ENCODE results near the gene KIF18B.

KIF18B gene

DNA sequence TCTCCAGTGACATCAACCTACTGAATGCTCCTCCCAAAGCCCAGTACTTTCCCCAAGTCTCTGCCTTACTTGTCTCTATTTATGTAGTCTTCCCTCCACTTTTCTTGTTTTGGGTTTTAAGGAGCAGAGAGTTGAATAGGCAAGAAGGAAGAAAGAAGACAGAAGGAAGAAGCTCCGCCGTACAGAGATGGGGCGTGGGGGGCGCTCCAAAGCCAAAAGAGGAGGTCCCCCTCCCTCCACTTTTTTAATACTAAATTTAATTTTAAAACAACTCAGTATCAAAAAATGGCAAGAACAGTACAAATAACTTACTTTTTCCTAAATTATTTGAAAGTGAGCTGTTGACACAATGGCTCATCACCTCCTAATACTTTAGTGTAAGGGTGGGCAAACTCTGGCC is 52.9 kb downstream of the KIF18B start:
- TF ChIP-seq FOXP2 (optimal IDR thresholded peaks at IDR 0.05; ENCODE audit: borderline replicate concordance, extremely low read depth, extremely low read length, insufficient read depth), result no peak
- no peak for TF ChIP-seq SIN3A (IDR thresholded peaks at IDR 0.05; ENCODE audit: borderline replicate concordance, insufficient read depth, low read length)
- TF ChIP-seq POLR2AphosphoS5 (IDR thresholded peaks at IDR 0.05; ENCODE audit: low read depth, low read length), result no peak
- no peak for TF ChIP-seq TAF1 (IDR thresholded peaks at IDR 0.05; ENCODE audit: borderline replicate concordance, insufficient read depth, low read length)
- TF ChIP-seq, protein P1, sequence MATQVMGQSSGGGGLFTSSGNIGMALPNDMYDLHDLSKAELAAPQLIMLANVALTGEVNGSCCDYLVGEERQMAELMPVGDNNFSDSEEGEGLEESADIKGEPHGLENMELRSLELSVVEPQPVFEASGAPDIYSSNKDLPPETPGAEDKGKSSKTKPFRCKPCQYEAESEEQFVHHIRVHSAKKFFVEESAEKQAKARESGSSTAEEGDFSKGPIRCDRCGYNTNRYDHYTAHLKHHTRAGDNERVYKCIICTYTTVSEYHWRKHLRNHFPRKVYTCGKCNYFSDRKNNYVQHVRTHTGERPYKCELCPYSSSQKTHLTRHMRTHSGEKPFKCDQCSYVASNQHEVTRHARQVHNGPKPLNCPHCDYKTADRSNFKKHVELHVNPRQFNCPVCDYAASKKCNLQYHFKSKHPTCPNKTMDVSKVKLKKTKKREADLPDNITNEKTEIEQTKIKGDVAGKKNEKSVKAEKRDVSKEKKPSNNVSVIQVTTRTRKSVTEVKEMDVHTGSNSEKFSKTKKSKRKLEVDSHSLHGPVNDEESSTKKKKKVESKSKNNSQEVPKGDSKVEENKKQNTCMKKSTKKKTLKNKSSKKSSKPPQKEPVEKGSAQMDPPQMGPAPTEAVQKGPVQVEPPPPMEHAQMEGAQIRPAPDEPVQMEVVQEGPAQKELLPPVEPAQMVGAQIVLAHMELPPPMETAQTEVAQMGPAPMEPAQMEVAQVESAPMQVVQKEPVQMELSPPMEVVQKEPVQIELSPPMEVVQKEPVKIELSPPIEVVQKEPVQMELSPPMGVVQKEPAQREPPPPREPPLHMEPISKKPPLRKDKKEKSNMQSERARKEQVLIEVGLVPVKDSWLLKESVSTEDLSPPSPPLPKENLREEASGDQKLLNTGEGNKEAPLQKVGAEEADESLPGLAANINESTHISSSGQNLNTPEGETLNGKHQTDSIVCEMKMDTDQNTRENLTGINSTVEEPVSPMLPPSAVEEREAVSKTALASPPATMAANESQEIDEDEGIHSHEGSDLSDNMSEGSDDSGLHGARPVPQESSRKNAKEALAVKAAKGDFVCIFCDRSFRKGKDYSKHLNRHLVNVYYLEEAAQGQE (IDR thresholded peaks at IDR 0.05; ENCODE audit: insufficient read depth in 1 of 2, low read depth in 2 of 2, low read length in 2 of 2), result no peak

DNA sequence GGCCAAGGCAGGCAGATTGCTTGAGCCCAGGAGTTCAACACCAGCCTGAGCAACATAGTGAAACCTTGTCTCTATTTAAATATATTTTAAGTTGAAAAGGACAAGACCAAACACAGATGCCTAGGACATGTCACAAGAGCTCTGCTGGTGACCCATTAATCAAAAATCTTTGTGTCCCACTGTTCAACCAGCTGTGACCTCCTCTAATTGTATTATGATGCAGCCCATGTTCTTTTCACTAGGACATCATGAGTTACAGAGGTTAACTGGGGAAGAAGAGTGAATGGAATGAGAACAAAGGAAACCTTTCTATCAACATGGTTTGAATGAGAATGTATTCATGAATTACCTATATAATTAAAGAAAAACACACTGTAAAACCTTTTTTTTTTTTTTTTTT is 55.3 kb downstream of the KIF18B start:
- TF ChIP-seq POLR2AphosphoS5 (IDR thresholded peaks at IDR 0.05; ENCODE audit: low read depth, low read length), result no peak

DNA sequence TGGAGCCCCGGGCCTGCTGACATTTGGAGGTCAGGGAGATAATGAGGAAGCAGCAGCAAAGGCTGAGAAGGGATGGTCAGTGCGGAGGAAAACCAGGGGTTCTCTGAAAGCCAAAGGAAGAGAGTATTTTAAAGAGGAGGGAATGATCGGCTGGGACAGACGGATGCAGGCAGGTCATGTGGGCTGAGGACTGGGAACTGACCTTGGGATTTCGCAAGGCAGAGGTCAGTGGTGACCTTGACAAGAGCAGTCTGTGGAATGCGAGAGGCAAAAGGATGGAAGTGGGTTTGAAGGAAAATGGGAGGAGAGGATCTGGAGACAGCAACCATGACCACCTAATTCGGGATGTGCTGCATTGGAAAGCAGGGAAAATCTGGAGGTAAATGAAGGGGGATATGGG is 58.6 kb downstream of the KIF18B start:
- no peak for TF ChIP-seq TAF1 (IDR thresholded peaks at IDR 0.05; ENCODE audit: borderline replicate concordance, insufficient read depth, low read length)
- TF ChIP-seq, protein P1 (IDR thresholded peaks at IDR 0.05; ENCODE audit: insufficient read depth in 1 of 2, low read depth in 2 of 2, low read length in 2 of 2), result no peak

DNA sequence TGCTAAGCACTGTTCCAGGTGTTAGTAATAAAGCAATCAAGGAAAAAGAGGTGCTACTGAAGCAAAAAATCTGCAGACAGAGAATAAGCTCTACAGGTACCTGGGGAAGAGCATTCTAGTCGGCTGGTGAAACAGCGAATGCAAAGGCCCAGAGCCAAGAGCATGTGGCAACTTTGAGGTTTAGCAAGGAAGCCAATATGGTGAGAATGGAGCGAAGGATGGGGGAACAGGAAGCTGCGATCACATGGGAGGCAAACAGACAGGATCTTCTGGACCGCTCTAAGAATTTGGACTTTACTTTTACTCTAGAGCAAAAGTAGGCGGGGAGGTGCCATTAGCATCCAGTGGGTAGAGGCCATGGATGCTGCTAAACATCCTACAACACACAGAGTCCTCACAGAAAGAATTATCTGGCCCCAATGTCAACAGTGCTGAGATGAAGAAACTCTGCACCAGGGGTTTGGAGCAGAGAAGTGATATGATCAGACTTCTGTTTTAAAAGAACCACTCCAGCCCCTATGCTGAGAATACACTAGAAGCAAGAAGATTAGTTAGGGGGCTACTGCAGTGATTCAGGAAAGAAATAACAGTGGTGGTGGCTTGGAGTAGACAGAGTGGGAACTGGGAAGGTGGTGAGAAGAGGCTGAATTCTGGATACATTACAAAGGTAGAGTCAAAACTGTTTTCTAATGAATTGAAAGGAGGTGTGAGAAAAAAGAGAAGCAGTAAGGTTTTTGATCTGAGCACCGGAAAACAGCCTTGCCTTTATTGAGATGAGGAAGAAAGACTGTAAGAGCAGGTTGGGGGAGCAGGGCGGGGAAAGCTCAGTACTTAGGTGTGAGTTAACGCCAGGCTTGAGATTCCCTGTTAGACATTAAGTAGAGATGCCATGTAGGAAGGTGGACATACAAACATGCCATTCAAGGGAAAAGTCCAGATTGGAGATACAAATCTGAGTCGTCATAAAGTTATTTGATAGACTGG is 59.3 kb downstream of the KIF18B start:
- TF ChIP-seq POLR2AphosphoS5 (IDR thresholded peaks at IDR 0.05; ENCODE audit: low read depth, low read length), result no peak

DNA sequence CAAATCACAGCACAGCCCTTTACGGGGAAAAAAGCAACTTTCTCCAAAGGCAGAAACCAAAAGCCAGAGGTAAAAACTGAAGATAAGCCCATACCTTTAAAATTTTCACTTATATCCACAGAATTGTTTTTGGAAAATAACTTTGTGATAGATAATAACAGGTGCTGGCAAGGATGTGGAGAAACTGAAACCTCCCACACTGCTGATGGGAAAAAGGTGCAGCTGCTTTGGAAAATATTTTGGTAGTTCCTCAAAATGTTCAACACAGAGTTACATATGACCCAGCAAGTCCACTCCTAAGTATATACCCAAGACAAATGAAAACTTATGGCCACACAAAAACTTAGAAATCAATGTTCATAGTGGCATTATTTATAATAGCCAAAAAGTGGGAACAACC is 60.6 kb downstream of the KIF18B start:
- TF ChIP-seq POLR2AphosphoS5 (IDR thresholded peaks at IDR 0.05; ENCODE audit: low read depth, low read length) (no peak), FOXP2 (optimal IDR thresholded peaks at IDR 0.05; ENCODE audit: borderline replicate concordance, extremely low read depth, extremely low read length, insufficient read depth) (no peak), TAF1 (IDR thresholded peaks at IDR 0.05; ENCODE audit: borderline replicate concordance, insufficient read depth, low read length) (no peak), SIN3A (IDR thresholded peaks at IDR 0.05; ENCODE audit: borderline replicate concordance, insufficient read depth, low read length) (no peak)
- TF ChIP-seq, protein P1 (IDR thresholded peaks at IDR 0.05; ENCODE audit: insufficient read depth in 1 of 2, low read depth in 2 of 2, low read length in 2 of 2), result no peak

DNA sequence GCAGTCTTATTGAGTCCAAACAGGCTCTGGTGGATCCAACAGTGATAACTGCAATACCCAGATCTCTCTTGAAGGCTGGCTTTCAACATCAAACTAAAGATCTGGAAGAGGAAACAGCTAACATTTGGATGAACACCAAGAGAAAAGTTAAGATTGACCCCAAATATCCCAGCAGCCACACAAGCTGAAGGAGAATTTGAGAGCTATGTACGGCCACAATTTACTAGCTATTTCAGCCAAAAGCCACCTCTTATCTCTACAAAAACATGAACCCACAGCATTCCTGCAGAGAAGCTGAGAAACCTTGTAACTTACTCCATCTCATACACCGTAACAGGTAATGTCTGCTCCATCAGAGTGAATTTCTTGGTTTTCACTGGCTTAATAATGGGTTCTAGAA is 62.6 kb downstream of the KIF18B start:
- TF ChIP-seq POLR2AphosphoS5 (IDR thresholded peaks at IDR 0.05; ENCODE audit: low read depth, low read length) (no peak), SIN3A (IDR thresholded peaks at IDR 0.05; ENCODE audit: borderline replicate concordance, insufficient read depth, low read length) (no peak)

DNA sequence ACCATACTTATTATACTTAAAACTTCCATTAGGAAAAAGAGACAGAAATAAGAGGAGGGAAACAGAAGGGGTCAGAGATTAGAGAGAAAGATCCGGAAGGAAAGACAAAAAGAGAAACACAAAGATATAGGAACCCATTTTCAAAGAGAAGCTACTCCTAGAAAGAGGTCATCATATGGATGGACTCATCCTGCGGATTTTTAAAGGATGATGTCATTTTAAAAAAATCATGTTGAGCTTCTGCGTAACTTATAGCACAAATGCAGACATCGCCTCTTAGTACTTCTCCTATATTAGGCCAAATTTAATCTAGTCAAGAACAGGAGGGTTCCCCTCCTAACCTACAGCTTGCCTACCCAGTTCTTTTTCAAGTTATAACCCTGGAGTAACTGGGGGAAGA is 66.4 kb downstream of the KIF18B start:
- TF ChIP-seq SIN3A (IDR thresholded peaks at IDR 0.05; ENCODE audit: borderline replicate concordance, insufficient read depth, low read length) (no peak), POLR2AphosphoS5 (IDR thresholded peaks at IDR 0.05; ENCODE audit: low read depth, low read length) (no peak), FOXP2 (optimal IDR thresholded peaks at IDR 0.05; ENCODE audit: borderline replicate concordance, extremely low read depth, extremely low read length, insufficient read depth) (no peak), TAF1 (IDR thresholded peaks at IDR 0.05; ENCODE audit: borderline replicate concordance, insufficient read depth, low read length) (no peak)
- TF ChIP-seq, protein P1 (IDR thresholded peaks at IDR 0.05; ENCODE audit: insufficient read depth in 1 of 2, low read depth in 2 of 2, low read length in 2 of 2), result no peak

Data from PFSK-1 (cell line).